GM21447 (cell line): ENCODE measurements around the gene FKBP2.

ENCODE experiments used
- ATAC-seq: cut with Tn5 transposase; IDR thresholded peaks from one replicate; pipeline ENCODE4 v1.9.1; 2021; ENCODE audit not compliant: unreplicated experiment

Gene FKBP2

GRCh38 chr11:64283092-64283491 lies 42.2 kb downstream of the FKBP2 start:
- no peak for ATAC-seq

- ATAC-seq = peak; percentile 74
Observed at GRCh38 chr11:64284048-64284961, 43.4 kb downstream of the FKBP2 start, which contains the start of gene BAD. Gene BAD, minus strand, starts transcription at chr11:64284665. Its CDS starts 297 bp downstream, at chr11:64284368.

GRCh38 chr11:64284962-64285884 lies 44.3 kb downstream of the FKBP2 start, which contains the start of gene GPR137:
Gene GPR137, plus strand, starts transcription at chr11:64285848. Its CDS starts 677 bp downstream, at chr11:64286525.
- peak; percentile 54 for ATAC-seq

GRCh38 chr11:64285885-64286800 lies 45.2 kb downstream of the FKBP2 start:
- ATAC-seq = no peak

- ATAC-seq = no peak
Observed at GRCh38 chr11:64286801-64287159, 45.9 kb downstream of the FKBP2 start.

GRCh38 chr11:64287676-64288352 lies 46.9 kb downstream of the FKBP2 start:
- no peak for ATAC-seq

- ATAC-seq = no peak
Observed at GRCh38 chr11:64288353-64288750, 47.5 kb downstream of the FKBP2 start.

- ATAC-seq = no peak
Observed at GRCh38 chr11:64289002-64289564, 48.2 kb downstream of the FKBP2 start.

GRCh38 chr11:64290352-64291261 lies 49.7 kb downstream of the FKBP2 start:
- no peak for ATAC-seq

- ATAC-seq = no peak
Observed at GRCh38 chr11:64291262-64291751, 50.4 kb downstream of the FKBP2 start, which contains the start of gene KCNK4. Gene KCNK4, plus strand, starts transcription at chr11:64291302. Its CDS starts 1,717 bp downstream, at chr11:64293019.

GRCh38 chr11:64291752-64292459 lies 51.0 kb downstream of the FKBP2 start:
- no peak for ATAC-seq

GRCh38 chr11:64292460-64293254 lies 51.8 kb downstream of the FKBP2 start:
- ATAC-seq = no peak
